ENCODE measurements around the gene ARMC9. TPM values are rescaled to one million over a fixed set of nuclear protein-coding genes. Genes with fewer than 3 reads are reported as not detected.

The ARMC9 gene
- total RNA-seq (2021; ENCODE audit: unreplicated experiment) (16.4 TPM), Bru-seq, nascent RNA (percentile 61 among the genes with signal in this experiment), BruChase-seq, experiment 1, labeled RNA remaining after a 6-hour chase (percentile 58 among the genes with signal in this experiment), BruChase-seq, experiment 2, labeled RNA remaining after a 2-hour chase (percentile 60 among the genes with signal in this experiment)
- 14.5 and 14.7 TPM in 2 replicates for polyA plus RNA-seq (2012)
- long read RNA-seq, transcript ARMC9-201 (21 exons, 2,300 nt) = major isoform, 19 of 45 reads
- long read RNA-seq, partial matches to known transcripts = 8 of 45 reads
- long read RNA-seq, other reads (novel, unspliced or antisense) = 18 of 45 reads

- DNase-seq (ENCODE audit: low read depth, low spot score) = no peak
- peak; percentile 96 for ATAC-seq
- peaks cover 4 to 16% of the 10 kb centered on the region in 2 experiments; a peak in 2 of 4 replicates for H3K4me1 ChIP-seq (ENCODE audit: control insufficient read depth in 1 of 2, insufficient read depth in 2 of 2, low read length in 2 of 2)
- H3K79me2 ChIP-seq (ENCODE audit: insufficient read depth, low read length) = no peaks in the 10 kb centered on the region
- ChIA-PET CTCF (interaction anchor here (1.2 kb wide), 1 partner anchor 254 kb away, joined by 3 read pairs; no protein-coding TSS in a partner anchor), RAD21 (ENCODE audit: low non-redundant PET in 1 of 2, low total read pairs in 2 of 2, uncharacterized antibody in 2 of 2, unreplicated experiment in 2 of 2) (no interaction called here), POLR2A (interaction anchor here (0.6 kb wide), 1 partner anchor 226 kb away, joined by 3 read pairs; no protein-coding TSS in a partner anchor)
- intact Hi-C loops (cut with micrococcal nuclease) = no loop called here
- peak within 1 kb of the TSS; percentile 81 to 86 for H3K4me3 ChIP-seq (replicated peaks in 1 of 2; ENCODE audit: low read depth in 1 of 2, low read length in 2 of 2)
- TSS peak; percentile 79 for BruUV-seq (replicated peaks)
- peak within 1 kb of the TSS; percentile 68 for H3K9ac ChIP-seq (ENCODE audit: low read length)
- no peaks in the 10 kb centered on the region for H3K36me3 ChIP-seq (ENCODE audit: control insufficient read depth in 1 of 2, insufficient read depth in 2 of 2, low read length in 2 of 2)
- H3K9me2 ChIP-seq (ENCODE audit: insufficient read depth) = no peaks in the 10 kb centered on the region
- H2AFZ ChIP-seq (ENCODE audit: low read depth, low read length, poor library complexity, severe bottlenecking) = peak within 1 kb of the TSS; percentile 22
- H3K9me3 ChIP-seq (ENCODE audit: control insufficient read depth in 1 of 2, insufficient read depth in 1 of 2, low read depth in 1 of 2, low read length in 2 of 2) = no peaks in the 10 kb centered on the region
- peak within 1 kb of the TSS; percentile 38 for H3K27ac ChIP-seq (ENCODE audit: low read depth, low read length)
- no peaks in the 10 kb centered on the region for H4K20me1 ChIP-seq (ENCODE audit: insufficient read depth)
- H3K4me2 ChIP-seq (ENCODE audit: low read length) = peak within 1 kb of the TSS; percentile 84
- no peaks in the 10 kb centered on the region for H3K27me3 ChIP-seq (ENCODE audit: insufficient read depth, low read length)
- no peak for TF ChIP-seq RAD21 (IDR thresholded peaks at IDR 0.05; ENCODE audit: low read depth)
- peak; percentile 75 for TF ChIP-seq POLR2A (IDR thresholded peaks at IDR 0.05; ENCODE audit: borderline replicate concordance, extremely low read depth, insufficient read depth, insufficient read length)
- no peak for TF ChIP-seq ZNF274 (IDR thresholded peaks at IDR 0.05; ENCODE audit: low read depth, low read length)
- no peak for TF ChIP-seq CEBPB (IDR thresholded peaks at IDR 0.05; ENCODE audit: low read depth)
- peak; percentile 87 for TF ChIP-seq POLR2AphosphoS5 (IDR thresholded peaks at IDR 0.05; ENCODE audit: low read depth, low read length)
- no peak for TF ChIP-seq EZH2phosphoT487 (IDR thresholded peaks at IDR 0.05; ENCODE audit: borderline replicate concordance)
- TF ChIP-seq CTCF (IDR thresholded peaks at IDR 0.05 in 2 of 3, conservative IDR thresholded peaks at IDR 0.05 in 1 of 3; ENCODE audit: borderline replicate concordance in 1 of 3, insufficient read depth in 1 of 3, low read depth in 2 of 3, low read length in 2 of 3) = no peak
- TF ChIP-seq EZH2 (IDR thresholded peaks at IDR 0.05) = no peak
- TF ChIP-seq JUND (IDR thresholded peaks at IDR 0.05) = no peak
- peak; percentile 81; the same call in 1 of the 2 replicates for TF ChIP-seq SIN3A (IDR thresholded peaks at IDR 0.05; ENCODE audit: low read depth)
- TF ChIP-seq FOSL1 (IDR thresholded peaks at IDR 0.05; ENCODE audit: low read depth) = no peak
- no peak for TF ChIP-seq SRF (IDR thresholded peaks at IDR 0.05; ENCODE audit: low read depth)
- TF ChIP-seq SP1 (IDR thresholded peaks at IDR 0.05; ENCODE audit: low read depth) = 0 out of 2 replicates have a peak, but pooled peaks have one; percentile 33
- no peak for TF ChIP-seq TCF7L2 (IDR thresholded peaks at IDR 0.05; ENCODE audit: borderline replicate concordance, extremely low read depth, insufficient read depth, insufficient read length)
- TF ChIP-seq YY1 (IDR thresholded peaks at IDR 0.05; ENCODE audit: extremely low read depth, insufficient replicate concordance, low read depth, low read length) = no peak
- no peak for TF ChIP-seq CBX3 (IDR thresholded peaks at IDR 0.05; ENCODE audit: low read depth)
- no peak for TF ChIP-seq REST (IDR thresholded peaks at IDR 0.05; ENCODE audit: low read depth)
- peak; percentile 50; the same call in 1 of the 2 replicates for TF ChIP-seq ZFX (IDR thresholded peaks at IDR 0.05)
- no peak for TF ChIP-seq ELF1 (IDR thresholded peaks at IDR 0.05; ENCODE audit: borderline replicate concordance, low read depth)
- TF ChIP-seq EGR1 (IDR thresholded peaks at IDR 0.05; ENCODE audit: low read depth) = peak; percentile 80
These were observed at the start of gene ARMC9 for GRCh38 chr2:231198291-231199173. Gene ARMC9, plus strand, starts transcription at chr2:231198631. Its CDS starts 7,608 bp downstream, at chr2:231206239.
